Muscle of leg (tissue), 11 donors: ENCODE results near the gene MCC. TPM values are rescaled to one million over a fixed set of nuclear protein-coding genes. Genes with fewer than 3 reads are reported as not detected.

Experiments used
- DNase-seq: peaks from one replicate; pipeline ENCODE4 v3.0.0; 2013
- H3K27ac ChIP-seq: one replicate; pipeline ENCODE4 v1.5.1; 2013; ENCODE audit warnings: mild to moderate bottlenecking, low read length, control low read depth
- H3K27me3 ChIP-seq: one replicate; pipeline ENCODE4 v1.6.1; 2013; ENCODE audit warnings: low read length; ENCODE audit not compliant: control insufficient read depth, insufficient read depth
- H3K36me3 ChIP-seq: one replicate; pipeline ENCODE4 v1.6.1; 2013; ENCODE audit warnings: low read length; ENCODE audit not compliant: control insufficient read depth, insufficient read depth
- H3K4me1 ChIP-seq: one replicate; pipeline ENCODE4 v1.6.1; 2013; ENCODE audit warnings: low read length; ENCODE audit not compliant: control insufficient read depth, insufficient read depth
- H3K4me3 ChIP-seq: one replicate; pipeline ENCODE4 v1.5.1; 2013; ENCODE audit warnings: low read length, control low read depth
- H3K9me3 ChIP-seq: replicated peaks from 2 replicates; pipeline ENCODE4 v1.6.1; 2013; ENCODE audit warnings: low read depth, low read length; ENCODE audit not compliant: control insufficient read depth
- WGBS: methylation state at CpG from one replicate; pipeline ENCODE4 v1.1.5; 2013; ENCODE audit warnings: missing lambda C conversion rate; ENCODE audit not compliant: insufficient coverage; 5-methylcytosine and 5-hydroxymethylcytosine counted together
- polyA plus RNA-seq, 8 donors: library from polyadenylated mRNA; unstranded; fragments of 120-200 nt; gene quantifications; one replicate each; pipeline versions ENCODE4 v1.2.1 to v1.2.3, GENCODE V29; 2013; ENCODE audit warnings: inconsistent platforms in 1 of 8, low replicate concordance in 1 of 8; ENCODE audit not compliant: insufficient read length in 8 of 8, insufficient read depth in 1 of 8
- total RNA-seq: library from RNA; stranded (reverse); fragments of 120-200 nt; gene quantifications from one replicate; pipeline ENCODE4 v1.2.4, GENCODE V29; 2013

MCC gene
- total and polyA plus RNA-seq, 9 donors, result 12.1 to 19.6 (median 17.0) TPM

DNA sequence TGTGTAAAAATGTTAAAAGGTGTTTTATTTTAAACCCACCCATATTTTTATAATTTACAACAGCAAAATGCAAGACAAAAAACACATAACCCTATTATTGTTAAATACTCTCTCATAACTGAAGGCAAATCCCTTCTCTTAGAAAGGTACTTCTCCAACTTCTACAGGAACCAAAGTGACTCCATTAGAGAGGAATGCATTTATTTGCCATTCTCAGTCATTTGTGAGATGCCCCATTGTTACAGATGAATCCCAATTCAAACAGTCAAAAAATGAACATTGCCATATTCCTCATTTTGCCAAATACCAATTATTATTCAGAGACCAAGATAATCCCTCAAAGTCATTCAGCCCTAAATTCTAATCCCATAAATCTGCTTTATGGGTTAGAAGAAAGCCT lies 229.2 kb downstream of the MCC start:
- Histone ChIP-seq H3K4me3 (no peak overlapping the region), H3K36me3 (no peaks in the 10 kb centered on the region), H3K27ac (no peak overlapping the region), H3K27me3 (no peaks in the 10 kb centered on the region), H3K9me3 (no peaks in the 10 kb centered on the region), H3K4me1 (peaks cover 2% of the 10 kb centered on the region)
- DNase-seq, result no peak

DNA sequence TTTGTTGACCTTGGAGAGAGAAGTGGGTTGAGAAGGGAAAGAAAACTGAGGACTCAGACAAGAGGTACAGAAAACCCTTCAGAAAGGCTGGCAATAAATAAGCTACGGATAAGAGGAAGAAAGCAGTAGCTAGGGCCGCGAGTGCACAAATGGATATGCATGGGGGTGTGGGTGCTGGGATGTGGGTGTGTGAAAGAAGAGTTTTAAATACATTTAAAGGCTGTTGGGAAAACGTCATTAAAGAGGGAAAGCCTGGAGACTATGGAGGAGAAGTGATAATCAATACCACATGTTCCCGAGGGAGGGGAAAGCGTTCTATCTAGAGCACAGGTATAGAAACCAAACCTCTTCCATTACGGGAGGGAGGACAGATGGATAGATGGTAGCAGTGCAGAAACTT lies 230.7 kb downstream of the MCC start:
- Histone ChIP-seq H3K4me3 (no peak overlapping the region), H3K9me3 (no peaks in the 10 kb centered on the region), H3K27ac (no peak overlapping the region), H3K36me3 (no peaks in the 10 kb centered on the region), H3K27me3 (no peaks in the 10 kb centered on the region), H3K4me1 (peaks cover 2% of the 10 kb centered on the region)
- no peak for DNase-seq
- WGBS, result 63% methylated on average over 3 of the region's 7 CpGs

DNA sequence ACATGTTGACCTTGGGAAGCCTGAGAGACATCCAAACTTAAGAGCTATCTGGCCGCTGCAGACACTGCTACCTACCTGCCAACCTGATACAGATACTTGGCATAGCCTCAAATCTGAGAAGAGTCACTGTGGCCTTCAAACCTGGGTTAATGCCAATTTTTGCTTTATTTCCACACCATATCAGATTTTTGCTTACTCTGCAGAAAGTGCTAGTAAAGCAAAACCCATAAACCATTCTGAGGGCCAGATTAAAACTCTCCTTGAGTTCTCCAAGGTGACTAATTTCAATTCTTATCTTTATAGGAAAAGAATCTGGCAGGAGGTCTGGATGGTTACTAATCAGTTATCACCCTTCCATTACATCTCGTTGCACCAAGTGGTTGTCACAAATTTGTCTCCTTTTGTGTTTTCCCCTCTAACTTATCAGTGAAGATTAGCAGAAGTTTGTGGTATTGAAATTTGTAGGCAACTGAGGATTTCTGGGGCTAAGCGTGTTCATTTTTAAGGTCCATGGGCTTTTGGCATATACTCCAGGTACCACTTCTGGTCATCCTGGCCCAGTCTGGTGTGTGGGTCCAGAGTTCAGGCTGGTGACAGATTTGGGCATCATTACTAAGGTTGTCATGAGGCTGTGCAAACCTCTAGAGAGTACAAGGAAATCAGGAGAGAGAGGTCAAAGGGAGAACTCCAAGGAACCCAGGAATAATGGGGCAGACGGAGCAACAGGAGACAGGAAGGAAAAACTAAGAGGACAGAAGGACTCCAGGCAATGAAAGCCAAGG lies 231.4 kb downstream of the MCC start:
- Histone ChIP-seq H3K4me1 (peaks cover 2% of the 10 kb centered on the region), H3K4me3 (no peak overlapping the region), H3K27me3 (no peaks in the 10 kb centered on the region), H3K27ac (no peak overlapping the region), H3K9me3 (no peaks in the 10 kb centered on the region), H3K36me3 (no peaks in the 10 kb centered on the region)
- DNase-seq, result no peak
- WGBS, result 100% methylated on average over 3 of the region's 4 CpGs

DNA sequence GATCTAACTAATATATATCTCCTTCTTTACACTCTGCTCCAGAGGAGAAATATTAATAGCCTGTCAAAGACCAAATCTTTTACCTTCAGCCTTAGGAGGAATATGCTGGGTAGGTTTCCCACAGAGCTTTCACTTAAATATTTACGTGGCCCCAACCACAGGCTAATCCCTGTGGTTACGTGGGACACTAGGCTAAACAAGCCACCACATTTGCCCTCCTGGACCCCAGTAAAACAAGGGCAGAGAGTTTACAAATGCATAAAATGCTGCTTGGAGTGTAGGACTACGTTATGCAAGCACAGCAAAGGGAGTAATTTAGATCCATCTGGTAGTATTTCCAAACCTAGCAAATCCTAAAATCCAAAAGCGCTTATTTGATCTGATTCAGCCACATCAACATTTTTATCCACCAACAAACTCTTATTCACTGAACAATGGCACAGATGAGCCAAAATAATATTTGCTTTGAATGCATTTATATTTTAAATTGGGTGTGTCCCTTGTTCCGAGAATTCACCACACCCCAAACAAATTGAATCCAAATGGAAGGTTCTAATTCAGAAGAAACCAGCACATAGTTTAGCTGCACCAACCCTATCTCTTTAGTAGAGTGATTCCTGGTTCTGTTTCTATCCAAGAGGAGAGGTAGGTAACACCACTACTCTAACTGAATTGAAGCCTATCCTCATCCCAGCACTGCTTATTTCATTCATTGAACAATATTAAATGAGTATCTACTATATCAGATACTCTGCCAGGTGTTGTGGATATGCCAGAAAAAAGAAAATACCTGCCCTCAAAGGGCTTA lies 232.5 kb downstream of the MCC start:
- Histone ChIP-seq H3K4me1 (peaks cover 7% of the 10 kb centered on the region), H3K4me3 (no peak overlapping the region), H3K27me3 (no peaks in the 10 kb centered on the region), H3K36me3 (no peaks in the 10 kb centered on the region), H3K27ac (peak overlapping the region; percentile 38), H3K9me3 (no peaks in the 10 kb centered on the region)
- peak; percentile 52 for DNase-seq
- no CpG with 5 or more reads among the region's 5 CpGs for WGBS

DNA sequence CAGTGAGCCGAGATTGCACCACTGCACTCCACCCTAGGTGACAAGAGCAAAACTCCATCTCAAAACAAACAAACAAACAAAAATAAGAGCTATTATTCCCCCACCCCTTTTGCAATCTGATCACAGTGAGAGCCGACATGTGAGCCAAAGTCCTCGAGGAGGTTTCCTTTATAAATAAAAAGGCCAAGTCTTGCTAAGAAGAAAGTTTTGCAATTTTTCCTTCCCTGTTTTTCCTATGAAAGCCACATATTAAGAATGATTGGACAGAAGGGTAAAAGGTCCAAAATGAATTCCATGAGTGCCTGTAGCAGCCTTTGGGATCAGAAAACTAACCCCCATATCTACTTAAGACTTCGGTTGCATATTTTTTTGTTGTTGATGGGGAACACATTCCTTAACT lies 233.1 kb downstream of the MCC start:
- DNase-seq, result peak; percentile 54
- Histone ChIP-seq H3K27me3 (no peaks in the 10 kb centered on the region), H3K4me1 (peaks cover 13% of the 10 kb centered on the region), H3K4me3 (no peak overlapping the region), H3K27ac (no peak overlapping the region), H3K36me3 (no peaks in the 10 kb centered on the region), H3K9me3 (no peaks in the 10 kb centered on the region)
- WGBS, result no CpG with 5 or more reads among the region's 4 CpGs

DNA sequence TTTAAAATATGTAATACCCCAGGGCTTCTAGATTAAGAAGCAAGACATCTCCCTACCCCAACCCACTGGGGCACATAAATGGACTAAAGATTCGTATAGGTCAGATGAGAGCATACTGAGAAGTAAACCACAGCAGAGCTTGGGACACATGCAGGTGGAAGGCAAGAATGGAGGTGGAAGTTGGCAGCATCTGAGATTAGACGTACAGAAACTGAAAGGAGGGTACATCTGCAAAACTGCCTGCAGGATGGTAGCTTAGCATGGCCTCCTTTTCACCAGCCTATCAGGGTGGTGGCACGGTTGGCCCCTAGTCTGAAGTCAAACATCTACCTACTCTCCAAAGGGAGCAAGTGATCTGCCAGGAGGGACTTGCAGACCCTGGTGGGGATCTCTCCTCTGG lies 235.2 kb downstream of the MCC start:
- no peak for DNase-seq
- Histone ChIP-seq H3K27me3 (no peaks in the 10 kb centered on the region), H3K4me1 (peaks cover 20% of the 10 kb centered on the region), H3K27ac (no peak overlapping the region), H3K9me3 (no peaks in the 10 kb centered on the region), H3K4me3 (no peak overlapping the region), H3K36me3 (no peaks in the 10 kb centered on the region)
- WGBS, result 92% methylated on average over 2 of the region's 3 CpGs

DNA sequence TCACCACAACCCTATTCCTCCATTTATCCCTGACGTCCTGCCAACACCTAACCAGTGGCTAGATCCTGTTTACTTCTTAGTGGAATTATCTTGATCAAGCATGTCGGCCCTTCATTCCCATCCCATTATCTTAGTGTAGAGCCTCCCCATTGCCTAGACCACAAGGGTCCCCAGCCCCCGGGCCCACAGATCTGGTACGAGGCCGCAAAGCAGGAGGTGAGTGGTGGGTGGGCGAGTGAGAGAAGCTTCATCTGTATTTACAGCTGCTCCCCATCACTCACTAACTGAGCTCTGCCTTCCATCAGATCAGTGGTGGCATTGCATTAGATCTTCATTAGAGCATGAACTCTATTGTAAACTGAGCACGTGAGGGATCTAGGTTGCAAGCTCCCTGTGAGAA lies 236.2 kb downstream of the MCC start:
- no peaks in the 10 kb centered on the region for H3K36me3 ChIP-seq
- no peaks in the 10 kb centered on the region for H3K27me3 ChIP-seq
- H3K4me1 ChIP-seq, result peaks cover 23% of the 10 kb centered on the region
- no peak for DNase-seq
- no peak overlapping the region for H3K27ac ChIP-seq
- H3K9me3 ChIP-seq, result no peaks in the 10 kb centered on the region
- H3K4me3 ChIP-seq, result no peak overlapping the region
- no CpG with 5 or more reads among the region's 7 CpGs for WGBS

DNA sequence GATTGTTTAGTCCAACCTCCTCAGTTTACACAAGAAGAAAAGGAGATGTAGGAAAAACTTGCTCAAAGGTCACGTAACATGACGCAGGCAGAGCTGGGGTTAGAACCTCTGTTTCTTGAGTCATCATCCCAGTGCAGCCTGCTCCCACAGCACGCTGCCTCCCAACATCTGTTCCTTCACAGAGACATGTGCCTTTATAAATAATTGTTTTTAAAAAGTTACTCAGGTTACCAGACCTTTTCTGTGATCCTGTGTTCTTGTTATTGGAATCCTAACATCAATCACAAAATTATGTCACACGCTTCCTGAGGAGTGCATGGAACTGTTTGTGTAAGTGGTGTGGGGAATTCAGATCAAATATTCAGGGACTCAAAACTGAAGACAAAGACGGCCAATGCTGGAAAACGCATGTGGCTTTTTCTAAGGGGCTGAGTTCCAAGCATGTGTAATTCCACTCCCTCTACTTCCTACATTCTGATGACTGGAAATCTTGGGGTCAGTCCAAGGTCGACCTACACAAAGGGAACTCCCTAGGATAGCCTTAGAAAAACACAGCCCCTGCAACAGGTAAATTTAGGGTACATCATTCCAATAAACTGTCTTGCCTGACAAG lies 237.8 kb downstream of the MCC start:
- peak; percentile 97 for DNase-seq
- Histone ChIP-seq H3K4me1 (peaks cover 27% of the 10 kb centered on the region), H3K27ac (peak overlapping the region; percentile 90), H3K27me3 (no peaks in the 10 kb centered on the region), H3K4me3 (no peak overlapping the region), H3K36me3 (no peaks in the 10 kb centered on the region), H3K9me3 (no peaks in the 10 kb centered on the region)
- no CpG with 5 or more reads among the region's 7 CpGs for WGBS

DNA sequence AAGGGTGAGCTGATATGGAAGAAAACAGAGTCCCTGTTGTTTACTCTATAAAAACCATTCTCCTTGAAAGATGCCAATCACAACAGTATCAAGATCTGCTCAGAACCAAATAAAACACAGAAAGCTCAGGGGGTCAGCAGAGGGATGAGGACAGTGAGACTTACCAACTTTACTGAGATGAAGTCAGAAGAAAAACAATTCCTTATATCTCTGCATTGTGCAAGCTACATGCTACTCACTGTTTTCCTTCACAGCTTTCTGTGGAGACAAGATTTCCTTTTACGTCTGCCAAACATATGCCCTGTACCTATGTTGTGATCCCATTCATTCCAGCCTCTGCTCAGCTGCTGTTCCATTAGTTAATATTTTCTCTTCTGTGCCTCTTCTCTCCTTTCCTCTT lies 239.0 kb downstream of the MCC start:
- no peaks in the 10 kb centered on the region for H3K27me3 ChIP-seq
- WGBS, result 100% methylated on average over 1 of the region's 1 CpG
- peaks cover 27% of the 10 kb centered on the region for H3K4me1 ChIP-seq
- no peaks in the 10 kb centered on the region for H3K36me3 ChIP-seq
- H3K27ac ChIP-seq, result no peak overlapping the region
- no peaks in the 10 kb centered on the region for H3K9me3 ChIP-seq
- no peak for DNase-seq
- no peak overlapping the region for H3K4me3 ChIP-seq

DNA sequence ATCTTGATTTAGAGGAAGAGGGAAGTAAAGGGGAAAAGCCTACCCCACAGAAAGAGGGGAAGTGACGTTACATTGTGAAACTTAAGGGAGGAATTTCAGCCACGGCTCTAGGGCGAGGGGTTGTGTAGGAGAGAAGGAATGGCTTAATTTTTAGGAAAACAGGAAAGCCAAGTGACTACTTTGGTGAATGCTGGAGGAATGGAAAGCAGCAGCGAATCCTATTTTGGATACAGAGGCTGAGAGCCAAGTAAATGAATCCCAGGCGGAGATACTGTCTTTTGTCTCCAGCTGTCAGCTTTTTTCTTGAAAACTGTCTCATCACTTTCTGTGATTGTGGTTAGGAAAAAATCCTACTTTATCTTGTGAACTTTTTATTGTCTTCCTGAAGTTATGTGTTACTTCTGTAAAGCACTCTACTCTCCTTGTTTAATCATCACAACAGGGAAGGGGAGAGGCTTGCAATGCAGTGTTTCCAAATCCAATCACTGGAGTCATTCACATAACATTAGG lies 241.8 kb downstream of the MCC start:
- Histone ChIP-seq H3K9me3 (no peaks in the 10 kb centered on the region), H3K27ac (peak overlapping the region; percentile 84), H3K27me3 (no peaks in the 10 kb centered on the region), H3K4me1 (peaks cover 24% of the 10 kb centered on the region), H3K36me3 (no peaks in the 10 kb centered on the region), H3K4me3 (no peak overlapping the region)
- peak; percentile 86 for DNase-seq
- WGBS, result 4% methylated on average over 4 of the region's 5 CpGs
